Measurements from ENCODE around the gene POLR3F. TPM values are rescaled to one million over a fixed set of nuclear protein-coding genes. Genes with fewer than 3 reads are reported as not detected.

The POLR3F gene, protein sequence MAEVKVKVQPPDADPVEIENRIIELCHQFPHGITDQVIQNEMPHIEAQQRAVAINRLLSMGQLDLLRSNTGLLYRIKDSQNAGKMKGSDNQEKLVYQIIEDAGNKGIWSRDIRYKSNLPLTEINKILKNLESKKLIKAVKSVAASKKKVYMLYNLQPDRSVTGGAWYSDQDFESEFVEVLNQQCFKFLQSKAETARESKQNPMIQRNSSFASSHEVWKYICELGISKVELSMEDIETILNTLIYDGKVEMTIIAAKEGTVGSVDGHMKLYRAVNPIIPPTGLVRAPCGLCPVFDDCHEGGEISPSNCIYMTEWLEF
- 10 to 100 TPM in 2 of 4 donors, 1 to 10 TPM in 2; 1.8 to 19.0 (median 6.9) TPM for total RNA-seq

- Histone ChIP-seq H3K36me3 (no peaks in the 10 kb centered on the region), H3K9me3 (no peaks in the 10 kb centered on the region), H3K4me1 (peaks cover 0 to 10% of the 10 kb centered on the region in 2 donors), H3K27me3 (no peaks in the 10 kb centered on the region), H3K27ac (peak within 1 kb of the TSS; percentile 83 to 84), H3K4me3 (peak within 1 kb of the TSS; percentile 87 to 88)
- peak; percentile 93 to 94 for DNase-seq
- intact Hi-C loops (cut with DNase I; ENCODE audit: low total_unique reads), result no loop called here
- peak in 1 of 2 donors; percentile 35 for TF ChIP-seq POLR2A (IDR thresholded peaks at IDR 0.05)
- no peak for TF ChIP-seq CTCF (IDR thresholded peaks at IDR 0.05)
Observed at GRCh38 chr20:18466894-18467730, at the start of gene POLR3F, which contains the start of gene DZANK1. Gene POLR3F, plus strand, starts transcription at chr20:18467390. Its CDS starts 117 bp downstream, at chr20:18467507. Gene DZANK1, minus strand, starts transcription at chr20:18467030. Its CDS starts 1,672 bp downstream, at chr20:18465358.

GRCh38 chr20:18421608-18422007 is 45.6 kb upstream of the POLR3F start:
- intact Hi-C loops (cut with DNase I; ENCODE audit: low total_unique reads), result no loop called here
- Histone ChIP-seq H3K4me3 (no peak overlapping the region), H3K4me1 (no peaks in the 10 kb centered on the region), H3K36me3 (no peaks in the 10 kb centered on the region), H3K27ac (no peak overlapping the region), H3K9me3 (no peaks in the 10 kb centered on the region), H3K27me3 (no peaks in the 10 kb centered on the region)
- DNase-seq, result no peak
- TF ChIP-seq POLR2A (IDR thresholded peaks at IDR 0.05) (no peak), CTCF (IDR thresholded peaks at IDR 0.05) (no peak)

DNA sequence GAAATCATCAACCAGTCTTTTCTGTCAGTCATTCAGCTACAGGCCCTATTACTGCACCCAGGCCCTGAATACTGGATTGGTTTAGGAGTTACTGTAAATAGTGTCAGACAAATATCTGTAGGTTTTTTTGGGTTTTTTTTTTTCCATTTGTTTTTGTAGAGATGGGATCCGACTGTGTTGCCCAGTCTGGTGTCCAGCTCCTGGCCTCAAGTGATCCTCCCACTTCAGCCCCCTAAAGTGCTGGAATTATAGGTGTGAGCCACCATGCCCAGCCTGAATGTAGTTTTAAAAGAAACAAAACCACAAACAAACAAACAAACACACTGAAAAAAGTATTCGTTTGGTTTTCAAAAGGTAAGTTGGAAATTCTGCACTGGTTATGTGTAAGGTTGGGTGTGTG is 40.0 kb upstream of the POLR3F start:
- Histone ChIP-seq H3K4me3 (no peak overlapping the region), H3K9me3 (no peaks in the 10 kb centered on the region), H3K27me3 (no peaks in the 10 kb centered on the region), H3K36me3 (no peaks in the 10 kb centered on the region), H3K4me1 (no peaks in the 10 kb centered on the region), H3K27ac (no peak overlapping the region)
- TF ChIP-seq CTCF (IDR thresholded peaks at IDR 0.05), result no peak
- TF ChIP-seq POLR2A (IDR thresholded peaks at IDR 0.05), result no peak
- intact Hi-C loops (cut with DNase I; ENCODE audit: low total_unique reads), result no loop called here
- DNase-seq, result no peak

DNA sequence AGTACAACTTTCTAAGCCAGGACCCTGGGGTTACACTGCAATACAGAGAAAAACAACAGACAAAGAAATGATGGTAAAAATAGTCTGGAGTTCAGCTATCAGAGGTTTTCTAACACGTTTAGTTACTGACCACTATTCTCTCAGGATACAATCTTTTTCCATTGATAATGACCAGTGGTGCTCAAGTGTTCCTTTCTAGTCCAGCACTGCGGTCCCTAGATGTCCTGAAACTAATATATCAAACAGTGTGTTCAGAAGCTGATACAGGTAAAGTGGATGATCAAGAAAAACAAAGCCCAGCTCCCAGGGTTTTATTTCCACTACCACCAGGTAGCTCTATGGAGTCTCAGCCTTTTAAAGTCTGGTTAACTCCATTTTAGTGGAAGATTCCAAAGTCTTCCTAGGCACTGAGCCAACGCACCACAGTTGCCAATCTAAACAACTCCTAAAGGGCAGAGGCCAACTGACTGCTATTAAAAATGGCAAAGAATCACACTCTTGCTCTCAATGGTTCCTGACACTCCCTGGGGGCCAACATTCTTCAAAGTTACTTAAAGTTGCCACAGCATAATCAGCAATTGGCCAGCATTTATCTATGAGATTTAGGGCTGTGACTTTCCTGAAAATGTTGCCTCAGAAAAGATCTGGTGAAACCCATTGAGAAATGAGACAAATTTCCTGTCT is 38.6 kb upstream of the POLR3F start:
- Histone ChIP-seq H3K9me3 (no peaks in the 10 kb centered on the region), H3K36me3 (no peaks in the 10 kb centered on the region), H3K27ac (no peak overlapping the region), H3K4me1 (no peaks in the 10 kb centered on the region), H3K27me3 (no peaks in the 10 kb centered on the region), H3K4me3 (no peak overlapping the region)
- intact Hi-C loops (cut with DNase I; ENCODE audit: low total_unique reads), result no loop called here
- DNase-seq, result peak in 1 of 2 donors; percentile 31
- TF ChIP-seq CTCF (IDR thresholded peaks at IDR 0.05) (no peak), POLR2A (IDR thresholded peaks at IDR 0.05) (no peak)

Data from uterus (tissue), 4 donors.